Tibial nerve (tissue), 4 donors: ENCODE measurements around the gene COL4A1.

Experiments used
- EP300 ChIP-seq, 2 donors: sonication (generic); formaldehyde crosslinking; IDR thresholded peaks; one replicate each; pipeline ENCODE4 v1.6.1; 2017; ENCODE audit warnings: antibody characterized with exemption in 2 of 2, mild to moderate bottlenecking in 1 of 2
- POLR2A ChIP-seq, 2 donors: fragments of 450-650 bp; IDR thresholded peaks; one replicate each; pipeline ENCODE4 v1.6.1; 2017; ENCODE audit warnings: antibody characterized with exemption in 2 of 2, mild to moderate bottlenecking in 2 of 2, moderate library complexity in 2 of 2
- TF ChIP-seq, protein P1 (sequence below), 5 experiments: fragments of 200-600 bp in 3 of 5; fragments of 450-650 bp in 2 of 5; sonication (generic) in 3 of 5; IDR thresholded peaks; one replicate each; pipeline ENCODE4 v1.5.1; 2016 to 2019; ENCODE audit warnings: antibody characterized with exemption in 5 of 5, mild to moderate bottlenecking in 3 of 5, moderate library complexity in 2 of 5

DNA sequence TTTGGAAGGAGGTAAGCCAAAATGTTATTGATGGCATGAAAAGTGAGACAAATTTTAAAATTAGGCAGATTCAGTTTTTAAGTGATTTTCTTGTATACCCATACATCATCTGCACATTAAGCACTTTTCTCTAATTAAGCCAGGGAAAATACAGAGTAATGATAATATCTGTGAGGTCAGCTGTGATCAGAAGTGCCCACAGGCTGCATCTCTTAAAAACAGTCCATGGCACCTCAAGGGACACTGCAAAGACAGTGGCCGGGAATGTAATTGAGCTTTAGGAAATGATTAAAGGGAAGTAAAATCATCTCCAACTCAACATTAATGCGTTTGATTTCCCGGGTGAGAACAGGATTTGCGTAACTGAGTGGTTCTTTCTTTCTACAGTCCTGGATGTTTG, 2.0 kb downstream of the COL4A1 start:
- TF ChIP-seq, protein P1, sequence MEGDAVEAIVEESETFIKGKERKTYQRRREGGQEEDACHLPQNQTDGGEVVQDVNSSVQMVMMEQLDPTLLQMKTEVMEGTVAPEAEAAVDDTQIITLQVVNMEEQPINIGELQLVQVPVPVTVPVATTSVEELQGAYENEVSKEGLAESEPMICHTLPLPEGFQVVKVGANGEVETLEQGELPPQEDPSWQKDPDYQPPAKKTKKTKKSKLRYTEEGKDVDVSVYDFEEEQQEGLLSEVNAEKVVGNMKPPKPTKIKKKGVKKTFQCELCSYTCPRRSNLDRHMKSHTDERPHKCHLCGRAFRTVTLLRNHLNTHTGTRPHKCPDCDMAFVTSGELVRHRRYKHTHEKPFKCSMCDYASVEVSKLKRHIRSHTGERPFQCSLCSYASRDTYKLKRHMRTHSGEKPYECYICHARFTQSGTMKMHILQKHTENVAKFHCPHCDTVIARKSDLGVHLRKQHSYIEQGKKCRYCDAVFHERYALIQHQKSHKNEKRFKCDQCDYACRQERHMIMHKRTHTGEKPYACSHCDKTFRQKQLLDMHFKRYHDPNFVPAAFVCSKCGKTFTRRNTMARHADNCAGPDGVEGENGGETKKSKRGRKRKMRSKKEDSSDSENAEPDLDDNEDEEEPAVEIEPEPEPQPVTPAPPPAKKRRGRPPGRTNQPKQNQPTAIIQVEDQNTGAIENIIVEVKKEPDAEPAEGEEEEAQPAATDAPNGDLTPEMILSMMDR (IDR thresholded peaks at IDR 0.05), result no peak
- no peak for TF ChIP-seq POLR2A (IDR thresholded peaks at IDR 0.05)
- TF ChIP-seq EP300 (IDR thresholded peaks at IDR 0.05), result no peak
